Esophagus muscularis mucosa (tissue), 4 donors: ENCODE data around the gene SLC8B1.

Experiments used
- EP300 ChIP-seq: sonication (generic); formaldehyde crosslinking; IDR thresholded peaks from one replicate; pipeline ENCODE4 v1.6.1; 2017; ENCODE audit warnings: antibody characterized with exemption
- POLR2A ChIP-seq: fragments of 450-650 bp; IDR thresholded peaks from one replicate; pipeline ENCODE4 v1.6.1; 2017; ENCODE audit warnings: antibody characterized with exemption, moderate library complexity, mild to moderate bottlenecking, low read depth
- TF ChIP-seq, protein P1 (sequence below), 3 experiments: fragments of 200-600 bp in 2 of 3; fragments of 450-650 bp in 1 of 3; sonication (generic) in 2 of 3; IDR thresholded peaks; one replicate each; pipeline ENCODE4 v1.5.1; 2017 to 2019; ENCODE audit warnings: antibody characterized with exemption in 3 of 3, mild to moderate bottlenecking in 2 of 3, moderate library complexity in 1 of 3

DNA sequence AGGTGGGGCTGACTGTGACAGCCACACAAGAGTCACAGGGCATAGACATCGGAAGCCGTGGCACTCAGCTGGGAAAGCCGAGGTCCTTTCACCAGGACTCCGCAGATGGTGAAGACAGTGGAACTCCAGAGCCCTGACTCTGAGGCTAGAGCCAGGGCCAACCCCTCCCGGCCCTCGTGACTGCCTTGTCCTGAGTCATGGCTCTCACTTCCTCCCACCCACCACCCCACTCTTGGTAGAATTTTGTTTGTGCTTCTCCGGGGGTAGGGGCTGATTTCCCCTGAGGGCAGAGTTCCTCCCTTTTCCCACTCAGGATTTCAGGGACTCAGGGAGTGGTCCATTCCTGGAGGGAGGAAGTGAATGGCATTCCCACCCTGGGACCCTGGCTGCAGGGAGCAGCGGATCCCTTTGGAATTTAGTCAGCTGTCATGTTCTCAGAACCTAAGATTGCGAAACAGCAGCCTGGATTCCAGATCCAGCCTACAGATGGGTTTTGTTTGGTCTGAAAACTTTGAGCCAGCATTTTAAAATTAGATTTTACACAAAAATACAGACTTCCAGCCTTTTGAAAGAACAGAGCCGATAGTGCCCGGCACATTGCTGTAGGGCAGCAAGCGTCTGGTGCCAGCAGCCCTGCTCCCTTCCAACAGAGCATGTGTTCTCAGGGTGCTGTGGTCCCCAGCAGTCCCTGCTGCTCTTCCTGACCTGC is 62.9 kb downstream of the SLC8B1 start:
- no peak for TF ChIP-seq EP300
- TF ChIP-seq POLR2A: no peak
- TF ChIP-seq, protein P1, sequence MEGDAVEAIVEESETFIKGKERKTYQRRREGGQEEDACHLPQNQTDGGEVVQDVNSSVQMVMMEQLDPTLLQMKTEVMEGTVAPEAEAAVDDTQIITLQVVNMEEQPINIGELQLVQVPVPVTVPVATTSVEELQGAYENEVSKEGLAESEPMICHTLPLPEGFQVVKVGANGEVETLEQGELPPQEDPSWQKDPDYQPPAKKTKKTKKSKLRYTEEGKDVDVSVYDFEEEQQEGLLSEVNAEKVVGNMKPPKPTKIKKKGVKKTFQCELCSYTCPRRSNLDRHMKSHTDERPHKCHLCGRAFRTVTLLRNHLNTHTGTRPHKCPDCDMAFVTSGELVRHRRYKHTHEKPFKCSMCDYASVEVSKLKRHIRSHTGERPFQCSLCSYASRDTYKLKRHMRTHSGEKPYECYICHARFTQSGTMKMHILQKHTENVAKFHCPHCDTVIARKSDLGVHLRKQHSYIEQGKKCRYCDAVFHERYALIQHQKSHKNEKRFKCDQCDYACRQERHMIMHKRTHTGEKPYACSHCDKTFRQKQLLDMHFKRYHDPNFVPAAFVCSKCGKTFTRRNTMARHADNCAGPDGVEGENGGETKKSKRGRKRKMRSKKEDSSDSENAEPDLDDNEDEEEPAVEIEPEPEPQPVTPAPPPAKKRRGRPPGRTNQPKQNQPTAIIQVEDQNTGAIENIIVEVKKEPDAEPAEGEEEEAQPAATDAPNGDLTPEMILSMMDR (IDR thresholded peaks at IDR 0.05): no peak
